Mucosa of rectum (tissue), 2 donors: ENCODE measurements around the gene TMEM151A.
"Not testable (repeated sequence)": the region's sequence is repeated elsewhere in the genome, so short reads cannot be mapped to it uniquely, and the experiment has no call there.

Experiments
- H3K27ac ChIP-seq, 2 donors: one replicate each; pipeline ENCODE4 v1.7.0; 2013; ENCODE audit warnings: inconsistent platforms in 2 of 2, low read depth in 2 of 2, low read length in 2 of 2
- H3K27me3 ChIP-seq, 2 donors: one replicate each; pipeline ENCODE4 v1.7.0; 2013; ENCODE audit warnings: low read length in 2 of 2; ENCODE audit not compliant: control insufficient read depth in 2 of 2, insufficient read depth in 2 of 2
- H3K36me3 ChIP-seq, 2 donors: one replicate each; pipeline ENCODE4 v1.7.0; 2013; ENCODE audit warnings: low read length in 2 of 2; ENCODE audit not compliant: control insufficient read depth in 2 of 2, insufficient read depth in 2 of 2
- H3K4me1 ChIP-seq, 2 donors: one replicate each; pipeline ENCODE4 v1.7.0; 2013; ENCODE audit warnings: low read length in 2 of 2, mild to moderate bottlenecking in 1 of 2; ENCODE audit not compliant: control insufficient read depth in 2 of 2, insufficient read depth in 2 of 2
- H3K4me3 ChIP-seq, 2 donors: one replicate each; pipeline ENCODE4 v1.7.0; 2013; ENCODE audit warnings: low read length in 2 of 2
- H3K9ac ChIP-seq, 2 donors: one replicate each; pipeline ENCODE4 v1.7.0; 2013; ENCODE audit warnings: low read length in 2 of 2, low read depth in 1 of 2, mild to moderate bottlenecking in 1 of 2
- H3K9me3 ChIP-seq, 2 donors: one replicate each; pipeline ENCODE4 v1.7.0; 2013; ENCODE audit warnings: low read length in 2 of 2; ENCODE audit not compliant: control insufficient read depth in 2 of 2
- donor health status: healthy.
- donor health status: Normal muscosa, but diverticular disease.

Gene TMEM151A

DNA sequence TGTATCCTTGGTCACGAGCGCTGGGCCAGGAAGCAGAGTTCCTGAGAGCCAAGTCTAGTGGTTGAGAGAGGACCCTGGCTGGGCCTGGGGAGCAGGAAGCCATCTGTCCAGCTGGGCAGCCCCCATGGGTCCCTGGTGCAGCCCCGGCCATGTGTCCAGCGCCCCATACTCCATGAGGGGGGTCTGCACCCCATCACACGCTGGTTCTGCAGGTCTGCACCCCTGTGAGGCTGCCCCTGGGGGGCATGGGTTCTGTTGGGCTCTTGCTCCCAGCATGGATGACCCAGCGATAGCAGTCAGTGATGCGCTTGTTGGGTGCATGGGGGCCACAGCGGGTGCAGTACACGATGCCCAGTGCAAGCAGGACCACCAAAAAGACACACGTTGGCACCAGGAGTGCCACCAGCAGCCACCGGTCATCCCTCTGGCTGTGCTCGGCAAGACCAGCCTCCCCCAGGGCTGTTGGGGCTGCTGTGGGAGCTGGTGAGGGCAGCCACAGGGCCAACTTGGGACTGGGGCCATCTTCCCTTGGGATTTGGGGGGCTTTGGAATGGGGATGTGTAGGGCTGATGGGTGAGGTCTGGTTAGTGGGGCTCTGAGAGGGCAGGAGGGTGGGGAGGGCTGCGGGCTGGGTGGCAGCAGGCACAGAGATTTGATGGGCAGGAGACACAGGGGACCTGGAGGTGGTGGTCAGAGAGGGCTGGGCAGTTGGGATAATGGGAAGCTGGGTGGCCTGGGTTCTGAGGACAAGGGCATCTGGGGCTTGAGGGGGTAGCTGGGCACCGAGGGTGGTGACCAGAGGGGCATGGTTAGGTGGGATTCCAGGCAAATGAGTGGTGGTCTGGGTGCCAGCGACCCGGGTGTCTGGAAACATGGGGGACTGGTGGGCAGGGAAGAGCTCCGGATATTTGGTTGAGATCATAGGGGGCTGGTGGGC is 23.1 kb downstream of the TMEM151A start:
- peaks cover 13 to 30% of the 10 kb centered on the region in 2 donors for H3K4me1 ChIP-seq

DNA sequence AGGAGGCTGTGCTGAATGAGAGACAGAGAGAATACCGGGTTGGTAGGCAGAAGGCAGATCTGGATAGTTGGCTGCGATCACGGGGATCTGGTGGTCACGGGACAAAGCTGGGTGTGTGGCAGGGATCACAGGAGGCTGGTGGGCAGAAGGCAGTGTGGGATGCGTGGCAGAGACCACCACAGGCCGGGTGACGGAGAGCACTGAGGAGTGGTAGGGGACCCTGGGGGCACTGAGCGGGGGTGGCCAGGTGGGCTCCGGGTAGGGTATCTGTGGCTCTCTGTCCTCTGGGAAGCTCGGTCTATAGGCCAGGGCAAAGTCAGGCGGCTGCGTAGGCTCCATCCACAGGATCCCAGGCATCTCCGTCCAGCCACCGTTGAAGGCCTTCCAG is 23.8 kb downstream of the TMEM151A start:
- Histone ChIP-seq H3K4me1 (peaks cover 13 to 30% of the 10 kb centered on the region in 2 donors), H3K9ac (no peak overlapping the region), H3K27ac (no peak overlapping the region)

More for the DNA sequence above, 23.1 kb downstream of the TMEM151A start:
- Histone ChIP-seq H3K4me3 (peak overlapping the region; percentile 20 to 45), H3K27ac (peak overlapping the region in 1 of 2 donors; percentile 87), H3K27me3 (no peaks in the 10 kb centered on the region), H3K36me3 (no peaks in the 10 kb centered on the region), H3K9ac (no peak overlapping the region), H3K9me3 (no peaks in the 10 kb centered on the region)

DNA sequence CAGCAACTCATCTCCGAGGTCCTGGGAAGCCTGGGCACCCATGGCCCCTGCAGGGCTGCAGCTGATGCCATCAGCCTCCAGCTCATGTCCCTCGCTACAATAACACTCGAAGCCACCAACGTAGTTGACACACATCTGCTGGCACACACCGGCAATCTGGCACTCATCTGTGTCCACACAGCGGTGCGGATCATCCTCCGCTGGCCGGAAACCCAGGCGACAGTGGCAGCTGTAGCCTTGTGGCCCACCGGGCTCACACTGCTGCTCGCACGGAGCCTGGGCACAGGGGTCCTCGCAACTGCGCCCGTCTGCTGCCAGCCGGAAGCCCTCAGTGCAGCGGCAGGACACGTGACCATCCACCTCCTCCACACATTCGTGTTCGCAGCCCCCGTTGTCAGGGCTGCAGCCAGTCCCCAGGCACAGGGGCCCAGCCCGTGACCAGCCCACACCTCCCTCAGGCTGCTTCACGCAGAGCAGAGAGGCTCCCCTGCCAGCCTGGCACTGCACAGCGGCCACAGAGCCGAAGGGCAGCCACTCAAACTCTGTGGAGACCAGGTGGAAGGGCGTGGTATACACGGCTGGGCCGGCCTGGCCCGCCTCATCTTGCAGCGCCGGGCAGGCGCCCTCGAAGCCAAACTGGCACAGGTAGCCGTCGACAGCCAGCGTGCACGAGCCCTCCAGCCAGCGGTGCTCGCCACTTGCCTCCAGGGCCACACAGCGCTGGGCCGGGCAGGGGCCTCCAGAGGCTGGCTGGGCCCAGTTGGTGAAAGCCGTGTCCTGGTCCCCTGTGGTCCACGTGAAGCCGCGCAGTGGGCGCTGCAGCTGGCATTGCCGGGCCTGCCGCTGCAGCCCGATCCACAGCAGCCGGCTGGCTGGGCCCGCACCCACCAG is 24.5 kb downstream of the TMEM151A start:
- no peaks in the 10 kb centered on the region for H3K9me3 ChIP-seq
- H3K36me3 ChIP-seq = no peaks in the 10 kb centered on the region
- peak overlapping the region in 1 of 2 donors; percentile 29 for H3K9ac ChIP-seq
- peaks cover 13 to 30% of the 10 kb centered on the region in 2 donors for H3K4me1 ChIP-seq
- peak overlapping the region in 1 of 2 donors; percentile 84 for H3K27ac ChIP-seq
- peak overlapping the region; percentile 45 to 65 for H3K4me3 ChIP-seq
- no peaks in the 10 kb centered on the region for H3K27me3 ChIP-seq

More for the DNA sequence above, 23.8 kb downstream of the TMEM151A start:
- Histone ChIP-seq H3K36me3 (no peaks in the 10 kb centered on the region), H3K4me3 (peak overlapping the region; percentile 45 to 65), H3K9me3 (no peaks in the 10 kb centered on the region), H3K27me3 (no peaks in the 10 kb centered on the region)

DNA sequence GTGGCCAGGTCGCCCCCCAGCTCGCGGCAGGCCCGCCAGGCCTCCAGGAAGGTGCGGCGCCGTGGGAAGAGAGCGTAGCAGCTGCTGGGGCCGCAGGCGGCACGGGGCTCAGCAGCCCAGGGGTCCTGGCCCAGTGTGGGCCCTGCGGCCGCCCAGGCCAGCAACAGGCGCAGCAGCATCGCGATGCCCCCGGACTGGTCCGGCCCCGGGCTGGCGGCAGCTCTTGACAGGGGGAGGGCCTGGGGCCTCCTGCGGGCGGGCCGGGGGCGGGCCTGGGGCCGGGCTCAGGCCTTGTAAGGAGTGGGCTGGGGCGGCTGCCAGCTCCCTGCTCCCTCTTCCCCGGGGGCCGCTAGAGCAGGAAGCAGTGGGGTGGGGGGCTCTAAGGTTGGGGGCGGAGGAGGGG is 25.2 kb downstream of the TMEM151A start, which contains the start of gene CD248:
Gene CD248 (minus strand): TSS at position 196 of the 403 bp plus-strand sequence. CDS start 17 bp downstream, at position 179.
- H3K9ac ChIP-seq = peak within 1 kb of the TSS; percentile 29 to 32
- H3K36me3 ChIP-seq = no peaks in the 10 kb centered on the region
- peak within 1 kb of the TSS; percentile 66 to 84 for H3K27ac ChIP-seq
- H3K9me3 ChIP-seq = no peaks in the 10 kb centered on the region
- peak within 1 kb of the TSS; percentile 45 to 65 for H3K4me3 ChIP-seq
- H3K27me3 ChIP-seq = no peaks in the 10 kb centered on the region
- peaks cover 13 to 29% of the 10 kb centered on the region in 2 donors for H3K4me1 ChIP-seq

DNA sequence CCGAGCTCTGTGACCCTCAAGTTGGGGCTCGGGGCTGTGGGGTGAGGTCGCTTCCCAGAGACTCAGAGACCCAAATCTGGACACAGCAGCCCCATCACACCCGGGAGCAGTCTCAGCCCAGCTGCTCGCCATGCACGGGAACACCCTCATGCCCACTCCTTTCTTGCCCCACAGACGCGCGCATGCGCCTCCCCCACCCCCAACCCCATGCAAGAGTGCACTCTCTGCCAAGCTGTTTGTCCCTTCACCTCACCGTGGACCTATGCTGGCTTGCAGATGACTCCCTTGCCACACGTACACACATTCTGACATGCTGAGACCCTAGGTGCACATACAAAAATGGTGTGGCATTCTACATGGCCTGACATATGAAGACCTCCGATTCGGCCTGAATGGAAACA is 25.6 kb downstream of the TMEM151A start:
- Histone ChIP-seq H3K27me3 (no peaks in the 10 kb centered on the region), H3K4me3 (peak overlapping the region in 1 of 2 donors; percentile 43), H3K9me3 (no peaks in the 10 kb centered on the region), H3K4me1 (peaks cover 13 to 26% of the 10 kb centered on the region in 2 donors), H3K36me3 (no peaks in the 10 kb centered on the region), H3K9ac (peak overlapping the region in 1 of 2 donors; percentile 32), H3K27ac (peak overlapping the region; percentile 66 to 84)

DNA sequence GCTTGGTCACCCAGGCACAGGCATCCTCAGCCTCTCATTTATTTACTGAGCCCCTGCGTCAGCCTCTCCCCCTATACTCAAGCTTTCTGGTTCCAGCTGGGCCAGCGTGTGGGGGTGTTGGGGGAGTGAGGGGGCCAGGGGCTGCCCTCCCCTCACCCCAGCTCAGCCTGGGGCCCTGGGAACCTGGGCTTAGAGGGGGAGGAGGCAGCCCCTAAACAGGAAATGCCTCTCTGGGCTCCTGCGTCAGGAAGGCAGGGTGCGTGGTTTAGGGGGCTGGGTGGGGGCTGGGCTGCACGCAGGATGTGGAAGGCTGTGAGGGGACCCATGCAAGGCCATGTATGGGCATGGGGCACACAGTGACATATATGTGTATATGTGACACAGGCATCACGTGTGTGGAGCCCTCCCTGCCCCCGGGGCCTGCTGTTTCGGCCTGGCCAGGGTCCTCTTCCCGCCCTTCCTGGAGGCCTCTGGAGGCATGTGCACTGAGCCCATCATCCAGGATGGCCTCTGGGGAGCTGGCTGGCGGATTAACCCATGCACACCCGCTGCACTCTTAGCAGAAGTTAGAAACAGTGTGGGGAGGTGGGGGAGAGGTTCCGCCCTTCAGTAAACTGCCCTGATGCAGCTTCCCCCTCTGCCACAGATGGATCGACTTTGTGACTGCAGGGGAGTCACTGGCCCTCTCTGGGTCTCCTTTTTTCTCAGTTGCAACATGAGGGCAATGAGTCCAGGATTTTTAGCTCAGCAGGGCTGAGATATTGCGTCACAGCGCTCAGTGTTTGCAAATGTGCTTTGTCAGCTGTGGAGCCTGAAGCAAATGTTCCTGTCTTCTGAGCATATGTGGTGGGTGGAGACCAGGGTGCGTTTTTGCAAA is 26.3 kb downstream of the TMEM151A start:
- peaks cover 13 to 26% of the 10 kb centered on the region in 2 donors for H3K4me1 ChIP-seq
- H3K27ac ChIP-seq = peak overlapping the region; percentile 66 to 84
- H3K9me3 ChIP-seq = no peaks in the 10 kb centered on the region
- no peaks in the 10 kb centered on the region for H3K27me3 ChIP-seq
- H3K36me3 ChIP-seq = no peaks in the 10 kb centered on the region
- H3K4me3 ChIP-seq = peak overlapping the region in 1 of 2 donors; percentile 43
- H3K9ac ChIP-seq = no peak overlapping the region

DNA sequence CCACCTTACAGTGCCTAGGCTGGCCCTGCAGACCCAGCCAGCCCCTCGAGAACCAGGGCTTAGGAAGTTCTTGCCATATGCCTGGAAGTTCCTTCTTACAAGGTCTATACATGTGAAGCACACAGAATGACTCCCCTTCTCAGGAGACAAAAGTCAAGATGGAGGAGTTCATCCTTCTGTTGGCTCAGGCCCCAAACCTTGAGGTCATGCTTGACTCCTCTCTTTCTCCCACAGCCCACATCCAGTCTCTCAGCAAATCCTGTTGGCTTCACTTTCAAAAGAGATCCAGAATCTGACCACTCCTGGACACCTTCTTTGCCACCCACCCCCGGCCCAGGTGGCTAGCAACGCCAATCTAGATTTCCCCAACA is 26.9 kb downstream of the TMEM151A start:
- H3K4me3 ChIP-seq = no peak overlapping the region
- H3K9me3 ChIP-seq = no peaks in the 10 kb centered on the region
- H3K36me3 ChIP-seq = no peaks in the 10 kb centered on the region
- no peak overlapping the region for H3K9ac ChIP-seq
- peaks cover 9 to 21% of the 10 kb centered on the region in 2 donors for H3K4me1 ChIP-seq
- no peaks in the 10 kb centered on the region for H3K27me3 ChIP-seq
- peak overlapping the region; percentile 21 to 84 for H3K27ac ChIP-seq

DNA sequence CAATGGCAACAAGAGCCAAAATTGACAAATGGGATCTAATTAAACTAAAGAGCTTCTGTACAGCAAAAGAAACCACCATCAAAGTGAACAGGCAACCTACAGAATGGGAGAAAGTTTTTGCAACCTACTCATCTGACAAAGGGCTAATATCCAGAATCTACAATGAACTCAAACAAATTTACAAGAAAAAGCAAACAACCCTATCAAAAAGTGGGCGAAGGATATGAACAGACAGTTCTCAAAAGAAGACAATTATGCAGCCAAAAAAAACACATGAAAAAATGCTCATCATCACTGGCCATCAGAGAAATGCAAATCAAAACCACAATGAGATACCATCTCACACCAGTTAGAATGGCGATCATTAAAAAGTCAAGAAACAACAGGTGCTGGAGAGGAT is 28.6 kb downstream of the TMEM151A start:
- not testable (repeated sequence) for H3K9ac ChIP-seq, H3K27me3 ChIP-seq, H3K27ac ChIP-seq, H3K4me3 ChIP-seq, H3K9me3 ChIP-seq, H3K36me3 ChIP-seq
- peaks cover 9 to 11% of the 10 kb centered on the region in 2 donors for H3K4me1 ChIP-seq

DNA sequence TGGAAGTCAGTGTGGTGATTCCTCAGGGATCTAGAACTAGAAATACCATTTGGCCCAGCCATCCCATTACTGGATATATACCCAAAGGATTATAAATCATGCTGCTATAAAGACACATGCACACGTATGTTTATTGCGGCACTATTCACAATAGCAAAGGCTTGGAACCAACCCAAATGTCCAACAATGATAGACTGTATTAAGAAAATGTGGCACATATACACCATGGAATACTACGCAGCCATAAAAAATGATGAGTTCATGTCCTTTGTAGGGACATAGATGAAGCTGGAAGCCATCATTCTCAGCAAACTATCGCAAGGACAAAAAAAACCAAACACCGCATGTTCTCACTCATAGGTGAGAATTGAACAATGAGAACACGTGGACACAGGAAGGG is 29.1 kb downstream of the TMEM151A start:
- not testable (repeated sequence) for H3K9ac ChIP-seq, H3K27me3 ChIP-seq, H3K9me3 ChIP-seq, H3K27ac ChIP-seq, H3K4me1 ChIP-seq, H3K36me3 ChIP-seq, H3K4me3 ChIP-seq
